Effector memory CD4-positive, alpha-beta T cell (primary cell): ENCODE data around the gene ITGA1.

Experiments used
- DNase-seq, 3 donors: peaks; one replicate each; pipeline ENCODE4 v3.0.0-alpha.2; 2020
- H3K27ac ChIP-seq: 2 replicates; pipeline ENCODE4 v1.7.0; 2013; ENCODE audit warnings: mild to moderate bottlenecking, low read length, moderate library complexity; ENCODE audit not compliant: insufficient read depth, poor library complexity, severe bottlenecking
- H3K27me3 ChIP-seq: replicated peaks from 2 replicates; pipeline ENCODE4 v1.7.0; 2013; ENCODE audit warnings: mild to moderate bottlenecking, low read length; ENCODE audit not compliant: insufficient read depth, control insufficient read depth, poor library complexity, severe bottlenecking
- H3K36me3 ChIP-seq: 2 replicates; pipeline ENCODE4 v1.7.0; 2013; ENCODE audit warnings: mild to moderate bottlenecking, low read length, moderate library complexity; ENCODE audit not compliant: control insufficient read depth, insufficient read depth
- H3K4me1 ChIP-seq: 2 replicates; pipeline ENCODE4 v1.7.0; 2013; ENCODE audit warnings: low read length, mild to moderate bottlenecking; ENCODE audit not compliant: control insufficient read depth, insufficient read depth, poor library complexity, severe bottlenecking
- H3K4me3 ChIP-seq: 2 replicates; pipeline ENCODE4 v1.7.0; 2013; ENCODE audit warnings: low read length, low read depth, mild to moderate bottlenecking; ENCODE audit not compliant: insufficient read depth, poor library complexity, severe bottlenecking
- H3K9me3 ChIP-seq: 2 replicates; pipeline ENCODE4 v1.7.0; 2013; ENCODE audit warnings: mild to moderate bottlenecking, low read length, moderate library complexity; ENCODE audit not compliant: control insufficient read depth

The ITGA1 gene

DNA sequence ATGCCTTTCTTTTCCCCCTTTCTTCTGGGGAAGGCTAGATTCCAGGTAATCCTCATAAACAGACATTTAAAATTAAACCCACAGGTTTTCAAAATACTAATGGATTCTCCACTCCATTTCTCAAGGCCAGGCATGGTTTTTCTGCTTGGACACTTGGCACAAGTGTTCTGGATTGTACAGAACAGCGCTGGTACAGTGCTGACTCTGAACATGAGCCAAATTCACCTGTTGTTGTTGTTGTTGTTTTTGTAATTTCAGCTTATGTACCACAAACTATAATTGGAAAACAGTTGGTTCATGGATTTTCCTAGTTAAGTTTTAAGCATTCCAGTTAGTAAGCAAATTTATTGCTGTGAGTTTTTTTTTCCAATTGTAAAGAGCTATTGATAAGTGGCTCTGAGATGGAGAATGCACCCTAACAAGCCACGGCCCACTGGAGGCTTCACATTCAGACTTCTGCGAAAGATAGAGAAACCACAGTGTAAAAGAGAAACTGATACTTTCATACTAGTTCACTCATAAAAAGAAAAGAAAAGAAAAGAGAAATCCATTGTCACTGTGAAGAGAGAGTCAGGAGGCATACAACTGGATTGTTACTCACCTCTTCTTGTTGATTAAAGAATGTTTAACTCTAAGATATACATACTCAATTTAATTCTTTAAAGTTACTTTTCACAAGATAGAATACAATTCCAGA is 16.2 kb upstream of the ITGA1 start:
- Histone ChIP-seq H3K36me3 (no peaks in the 10 kb centered on the region), H3K4me1 (peaks cover 18% of the 10 kb centered on the region), H3K27ac (no peak overlapping the region), H3K4me3 (no peak overlapping the region), H3K27me3 (no peaks in the 10 kb centered on the region), H3K9me3 (no peaks in the 10 kb centered on the region)
- DNase-seq: no peak

GRCh38 chr5:52772668-52773067 is 15.0 kb upstream of the ITGA1 start:
- Histone ChIP-seq H3K27ac (no peak overlapping the region), H3K4me3 (no peak overlapping the region), H3K36me3 (no peaks in the 10 kb centered on the region), H3K4me1 (peaks cover 19% of the 10 kb centered on the region), H3K27me3 (no peaks in the 10 kb centered on the region), H3K9me3 (no peaks in the 10 kb centered on the region)
- no peak for DNase-seq

- Histone ChIP-seq H3K4me1 (peaks cover 19% of the 10 kb centered on the region), H3K9me3 (no peaks in the 10 kb centered on the region), H3K27ac (no peak overlapping the region), H3K27me3 (no peaks in the 10 kb centered on the region), H3K4me3 (no peak overlapping the region), H3K36me3 (no peaks in the 10 kb centered on the region)
- DNase-seq: no peak
Observed at GRCh38 chr5:52773342-52773741, 14.4 kb upstream of the ITGA1 start.

- no peaks in the 10 kb centered on the region for H3K27me3 ChIP-seq
- no peak for DNase-seq
- no peak overlapping the region for H3K4me3 ChIP-seq
- H3K36me3 ChIP-seq: no peaks in the 10 kb centered on the region
- H3K4me1 ChIP-seq: peaks cover 19% of the 10 kb centered on the region
- no peaks in the 10 kb centered on the region for H3K9me3 ChIP-seq
- no peak overlapping the region for H3K27ac ChIP-seq
Observed at GRCh38 chr5:52774005-52774410, 13.7 kb upstream of the ITGA1 start.

DNA sequence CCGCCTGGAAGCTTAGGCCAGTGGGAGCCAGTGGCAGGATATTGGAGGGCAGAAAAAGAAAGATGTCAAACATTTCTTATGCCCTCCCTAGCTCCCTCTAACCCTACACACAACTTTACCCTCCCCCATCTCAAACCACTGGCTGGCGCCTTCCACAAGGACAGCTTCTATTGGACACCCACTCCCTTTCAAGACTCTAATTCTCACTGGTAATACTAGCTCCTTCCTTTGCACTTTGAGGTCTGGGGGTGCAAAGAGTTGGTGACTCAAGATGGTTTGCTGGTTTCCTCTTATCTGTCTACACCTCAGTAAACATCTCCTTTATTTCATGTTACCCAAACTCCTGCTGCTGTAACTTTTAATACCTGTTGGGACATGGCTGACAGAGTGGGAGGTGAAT is 11.6 kb upstream of the ITGA1 start:
- H3K4me3 ChIP-seq: no peak overlapping the region
- H3K9me3 ChIP-seq: no peaks in the 10 kb centered on the region
- peak in 1 of 3 donors; percentile 24 for DNase-seq
- H3K27me3 ChIP-seq: no peaks in the 10 kb centered on the region
- H3K4me1 ChIP-seq: peaks cover 19% of the 10 kb centered on the region
- no peaks in the 10 kb centered on the region for H3K36me3 ChIP-seq
- no peak overlapping the region for H3K27ac ChIP-seq

DNA sequence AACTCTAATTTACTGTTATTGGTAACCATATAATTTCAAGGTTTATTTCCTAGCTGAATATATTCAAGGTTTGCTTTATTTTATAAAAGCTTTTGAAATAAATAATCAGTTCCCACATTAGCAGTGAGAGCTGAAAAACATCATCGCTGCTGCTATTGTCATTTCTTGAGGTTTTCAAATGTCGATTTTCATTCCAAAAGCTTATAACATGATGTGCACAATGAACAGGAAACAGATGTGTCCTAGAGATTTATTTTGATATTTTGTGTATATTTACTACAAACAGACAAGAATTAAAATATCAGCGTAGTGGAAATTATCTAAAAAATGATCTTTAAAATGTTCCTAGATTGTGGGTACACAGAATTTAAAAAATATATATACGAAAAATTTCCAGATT is 10.5 kb upstream of the ITGA1 start:
- DNase-seq: no peak
- no peaks in the 10 kb centered on the region for H3K9me3 ChIP-seq
- H3K27me3 ChIP-seq: no peaks in the 10 kb centered on the region
- peaks cover 19% of the 10 kb centered on the region for H3K4me1 ChIP-seq
- H3K4me3 ChIP-seq: no peak overlapping the region
- no peaks in the 10 kb centered on the region for H3K36me3 ChIP-seq
- no peak overlapping the region for H3K27ac ChIP-seq

GRCh38 chr5:52778781-52779180 is 8.9 kb upstream of the ITGA1 start:
- H3K27ac ChIP-seq: no peak overlapping the region
- H3K4me3 ChIP-seq: no peak overlapping the region
- no peaks in the 10 kb centered on the region for H3K27me3 ChIP-seq
- H3K36me3 ChIP-seq: no peaks in the 10 kb centered on the region
- peaks cover 19% of the 10 kb centered on the region for H3K4me1 ChIP-seq
- no peaks in the 10 kb centered on the region for H3K9me3 ChIP-seq
- no peak for DNase-seq

- no peaks in the 10 kb centered on the region for H3K27me3 ChIP-seq
- peaks cover 14% of the 10 kb centered on the region for H3K4me1 ChIP-seq
- H3K4me3 ChIP-seq: no peak overlapping the region
- no peak for DNase-seq
- no peak overlapping the region for H3K27ac ChIP-seq
- H3K9me3 ChIP-seq: no peaks in the 10 kb centered on the region
- no peaks in the 10 kb centered on the region for H3K36me3 ChIP-seq
Observed at GRCh38 chr5:52779213-52779612, 8.5 kb upstream of the ITGA1 start.

- Histone ChIP-seq H3K27ac (no peak overlapping the region), H3K4me3 (no peak overlapping the region)
Observed at GRCh38 chr5:52783226-52783959, 4.3 kb upstream of the ITGA1 start.

GRCh38 chr5:52784737-52785136 is 3.0 kb upstream of the ITGA1 start:
- no peaks in the 10 kb centered on the region for H3K27me3 ChIP-seq
- no peak for DNase-seq

More at GRCh38 chr5:52783226-52783959, 4.3 kb upstream of the ITGA1 start:
- no peaks in the 10 kb centered on the region for H3K27me3 ChIP-seq
- no peak for DNase-seq
- H3K4me1 ChIP-seq: peaks cover 10% of the 10 kb centered on the region
- no peaks in the 10 kb centered on the region for H3K9me3 ChIP-seq
- H3K36me3 ChIP-seq: no peaks in the 10 kb centered on the region

More at GRCh38 chr5:52784737-52785136, 3.0 kb upstream of the ITGA1 start:
- Histone ChIP-seq H3K27ac (no peak overlapping the region), H3K4me1 (peaks cover 12% of the 10 kb centered on the region), H3K4me3 (no peak overlapping the region), H3K36me3 (no peaks in the 10 kb centered on the region), H3K9me3 (no peaks in the 10 kb centered on the region)
